ACC112 (cell line): ENCODE measurements around the gene MEGF11.

Experiments used
- H2AFZ ChIP-seq: fragments of 200-600 bp; sonication (generic); one replicate; pipeline ENCODE4 v1.6.0; 2017; ENCODE audit warnings: antibody characterized with exemption, low read length; ENCODE audit not compliant: unreplicated experiment
- H3K27ac ChIP-seq: fragments of 200-600 bp; sonication (generic); 2 replicates; pipeline ENCODE4 v1.5.1; 2014; ENCODE audit warnings: low read depth, mild to moderate bottlenecking, antibody characterized with exemption, low read length, moderate library complexity
- H3K27me3 ChIP-seq: fragments of 200-600 bp; sonication (generic); 2 replicates; pipeline ENCODE4 v1.6.1; 2014; ENCODE audit warnings: mild to moderate bottlenecking, antibody characterized with exemption, low read length, moderate library complexity, mixed read lengths; ENCODE audit not compliant: insufficient read depth
- H3K36me3 ChIP-seq: fragments of 200-600 bp; sonication (generic); 2 replicates; pipeline ENCODE4 v1.6.1; 2016; ENCODE audit warnings: mild to moderate bottlenecking, antibody characterized with exemption, low read length, moderate library complexity, mixed read lengths; ENCODE audit not compliant: insufficient read depth
- H3K4me1 ChIP-seq: fragments of 200-600 bp; sonication (generic); one replicate; pipeline ENCODE4 v1.6.1; 2016; ENCODE audit warnings: low read length, mixed read lengths; ENCODE audit not compliant: insufficient read depth, unreplicated experiment, control insufficient read depth
- H3K4me3 ChIP-seq: fragments of 200-600 bp; sonication (generic); 2 replicates; pipeline ENCODE4 v1.5.1; 2014; ENCODE audit warnings: mild to moderate bottlenecking, low read depth, low read length
- H3K79me2 ChIP-seq: fragments of 200-600 bp; sonication (generic); one replicate; pipeline ENCODE4 v1.6.0; 2016; ENCODE audit warnings: low read length; ENCODE audit not compliant: control insufficient read depth, unreplicated experiment, insufficient read depth

MEGF11 gene

DNA sequence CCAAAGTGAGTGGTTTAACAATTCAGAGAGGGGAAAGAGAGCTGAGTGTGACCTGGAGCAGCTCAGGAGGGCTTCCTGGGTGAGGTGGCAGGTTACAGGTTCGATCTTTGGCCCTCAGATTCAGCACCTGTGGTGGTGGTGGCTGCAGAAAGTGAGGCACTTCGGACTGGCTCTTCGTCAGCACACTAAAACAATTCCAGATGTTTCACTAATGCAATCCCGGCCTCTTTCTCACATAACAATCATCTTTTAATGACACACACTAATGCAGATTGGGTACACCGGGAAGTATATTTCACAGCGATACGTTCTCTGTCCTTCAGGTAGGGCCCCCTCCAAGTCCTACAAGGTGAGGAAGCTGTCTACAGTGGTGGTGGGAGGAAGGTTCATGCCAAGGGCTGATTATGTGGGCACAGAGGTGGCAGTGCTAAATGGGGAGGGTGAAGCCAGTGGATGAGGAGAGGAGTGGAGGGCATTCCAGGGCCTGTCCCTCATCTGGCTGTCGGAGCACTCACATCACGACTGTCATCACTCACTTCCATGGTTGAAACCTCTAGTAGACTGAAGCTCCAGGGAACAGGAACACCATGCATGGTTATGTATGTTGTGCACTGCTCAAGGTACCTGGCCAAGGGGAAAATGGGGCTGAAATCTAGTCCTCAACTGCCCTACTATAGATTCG is 213.2 kb downstream of the MEGF11 start:
- Histone ChIP-seq H3K79me2 (no peaks in the 10 kb centered on the region), H2AFZ (no peak overlapping the region), H3K36me3 (no peaks in the 10 kb centered on the region), H3K4me1 (no peaks in the 10 kb centered on the region), H3K27me3 (peaks cover 96% of the 10 kb centered on the region), H3K4me3 (no peak overlapping the region), H3K27ac (no peak overlapping the region)

DNA sequence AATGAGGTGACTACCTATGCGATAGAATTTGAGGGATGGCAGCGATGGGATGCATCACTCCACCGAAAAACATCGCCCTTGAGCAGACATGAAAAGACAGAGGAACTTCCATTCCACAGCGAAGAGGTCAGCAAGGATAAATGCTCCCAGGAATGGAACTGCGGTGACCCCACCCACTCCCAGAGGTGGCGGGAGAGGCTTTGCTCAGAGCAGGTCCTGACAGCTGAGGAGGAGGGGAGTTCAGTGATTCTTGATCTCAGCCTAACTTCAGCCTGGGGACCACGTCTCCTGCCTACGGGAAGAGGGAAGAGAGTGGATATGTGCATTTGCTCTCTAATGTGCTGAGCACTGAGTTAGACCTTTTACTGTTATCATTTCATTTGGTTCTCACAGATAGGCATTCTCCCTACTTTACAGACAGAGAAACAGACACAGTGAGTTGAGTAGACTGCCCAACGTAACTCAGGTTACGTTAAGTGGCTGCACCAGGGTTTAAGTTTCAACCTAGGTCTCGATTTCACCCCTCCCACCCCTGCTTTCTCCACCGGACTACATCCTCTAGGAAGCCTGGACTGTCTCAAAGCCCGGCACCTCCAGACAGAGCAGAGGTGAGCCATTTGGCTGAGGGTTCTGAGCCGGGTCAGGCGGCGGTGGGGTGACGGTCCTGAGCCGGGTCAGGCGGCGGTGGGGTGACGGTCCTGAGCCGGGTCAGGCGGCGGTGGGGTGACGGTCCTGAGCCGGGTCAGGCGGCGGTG is 214.3 kb downstream of the MEGF11 start:
- no peaks in the 10 kb centered on the region for H3K36me3 ChIP-seq
- no peaks in the 10 kb centered on the region for H3K79me2 ChIP-seq
- H3K27ac ChIP-seq = no peak overlapping the region
- H3K27me3 ChIP-seq = peaks cover 97% of the 10 kb centered on the region
- H3K4me1 ChIP-seq = no peaks in the 10 kb centered on the region
- no peak overlapping the region for H3K4me3 ChIP-seq
- H2AFZ ChIP-seq = no peak overlapping the region

DNA sequence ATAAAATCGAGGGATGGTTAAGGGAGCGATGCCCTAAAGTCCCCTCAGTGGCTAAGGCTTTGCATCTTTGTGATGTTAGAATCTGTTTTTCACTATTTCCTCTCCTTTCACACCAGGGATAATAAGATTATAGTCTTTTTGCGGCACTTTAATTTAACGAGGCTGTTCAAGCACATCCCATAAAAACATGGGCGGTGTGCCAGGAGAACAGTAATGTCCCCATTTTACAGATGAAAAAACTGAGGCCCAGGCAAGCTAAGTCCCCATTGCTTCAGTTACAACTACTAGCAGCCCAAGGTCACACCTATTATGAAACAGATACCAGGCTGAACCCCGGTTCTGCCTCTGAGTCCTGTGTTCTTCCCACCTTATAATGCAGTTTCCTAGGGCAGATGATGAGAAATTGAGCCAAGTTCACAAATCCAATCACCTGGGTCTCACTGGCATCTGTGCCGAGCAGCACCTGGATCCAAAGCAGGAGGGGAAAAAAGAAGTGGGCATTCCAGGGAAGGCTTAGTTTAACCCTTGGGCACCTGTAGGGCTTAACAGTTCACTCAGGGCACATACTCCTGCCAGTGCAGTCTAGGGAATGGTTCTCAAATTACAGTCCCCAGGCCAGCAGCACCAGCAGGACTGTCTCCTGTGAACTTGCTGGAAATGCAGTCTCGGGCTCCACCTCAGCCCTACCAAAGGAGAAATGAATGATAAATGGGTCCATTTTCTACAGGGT is 215.0 kb downstream of the MEGF11 start:
- H3K36me3 ChIP-seq = no peaks in the 10 kb centered on the region
- no peak overlapping the region for H3K27ac ChIP-seq
- no peak overlapping the region for H3K4me3 ChIP-seq
- peaks cover 93% of the 10 kb centered on the region for H3K27me3 ChIP-seq
- H2AFZ ChIP-seq = no peak overlapping the region
- H3K79me2 ChIP-seq = no peaks in the 10 kb centered on the region
- no peaks in the 10 kb centered on the region for H3K4me1 ChIP-seq

DNA sequence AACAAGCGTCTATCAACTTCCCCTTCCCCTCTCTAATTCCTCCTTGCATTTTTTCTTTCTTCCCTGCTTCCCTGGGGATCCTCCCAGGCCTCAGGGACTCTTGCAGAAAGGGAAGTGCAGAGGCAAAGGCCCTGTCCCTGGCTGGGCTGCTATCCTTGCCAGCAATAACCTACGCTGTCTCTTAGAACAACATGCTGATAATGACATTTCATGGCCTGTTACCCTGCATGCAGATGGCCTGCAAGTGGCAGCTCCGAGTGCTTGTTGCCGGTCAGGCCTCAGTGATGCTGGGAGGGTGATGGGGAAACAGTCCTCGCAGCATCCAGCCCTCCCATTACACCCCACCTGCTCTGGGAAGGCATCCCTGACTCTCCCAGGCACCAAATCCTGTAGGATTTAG is 216.7 kb downstream of the MEGF11 start:
- Histone ChIP-seq H2AFZ (no peak overlapping the region), H3K36me3 (no peaks in the 10 kb centered on the region), H3K4me3 (no peak overlapping the region), H3K27ac (no peak overlapping the region), H3K79me2 (no peaks in the 10 kb centered on the region), H3K27me3 (peaks cover 90% of the 10 kb centered on the region), H3K4me1 (no peaks in the 10 kb centered on the region)

DNA sequence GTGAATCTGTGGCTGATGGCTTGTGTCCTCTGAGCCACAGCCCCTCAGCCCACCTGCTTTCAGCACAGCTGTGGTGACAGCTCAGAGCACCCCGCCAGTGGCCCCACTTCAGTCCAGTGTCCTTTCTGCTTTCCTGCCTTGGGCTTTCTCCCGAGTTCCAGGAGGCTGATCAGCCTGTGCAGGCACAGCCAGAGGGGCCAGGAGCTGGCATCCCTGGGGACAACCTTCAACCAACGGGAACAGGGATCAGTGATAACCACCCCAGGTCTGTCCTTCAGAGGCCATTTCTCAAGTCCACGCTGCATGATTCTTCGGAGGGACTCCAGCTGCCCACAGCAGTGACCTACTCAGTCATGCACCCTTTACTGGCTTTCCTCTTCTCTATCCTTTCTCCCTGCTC is 217.6 kb downstream of the MEGF11 start:
- Histone ChIP-seq H3K79me2 (no peaks in the 10 kb centered on the region), H3K27ac (no peak overlapping the region), H3K27me3 (peaks cover 88% of the 10 kb centered on the region), H2AFZ (no peak overlapping the region), H3K36me3 (no peaks in the 10 kb centered on the region), H3K4me1 (no peaks in the 10 kb centered on the region), H3K4me3 (no peak overlapping the region)

DNA sequence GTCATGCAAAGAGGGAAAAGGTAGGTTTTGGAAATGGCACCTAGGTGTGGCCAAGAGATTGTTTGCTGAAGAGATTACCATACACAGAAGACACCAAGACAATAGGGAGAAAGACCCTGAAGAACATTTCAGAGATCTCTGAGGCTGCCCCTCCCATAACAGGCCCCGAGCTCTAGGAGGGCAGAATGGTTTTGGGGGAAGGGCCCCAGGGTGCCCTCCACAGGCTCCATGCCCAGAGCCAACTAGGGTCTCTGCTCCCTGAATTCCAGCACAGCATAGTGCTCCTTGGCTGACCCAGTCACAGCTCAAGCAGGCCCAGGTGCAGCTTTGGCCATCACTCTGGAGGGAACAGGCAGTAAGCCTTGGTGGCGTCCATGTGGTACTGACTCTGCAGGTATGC is 220.4 kb downstream of the MEGF11 start:
- Histone ChIP-seq H3K36me3 (no peaks in the 10 kb centered on the region), H3K4me1 (no peaks in the 10 kb centered on the region), H3K27ac (no peak overlapping the region), H3K27me3 (peaks cover 73% of the 10 kb centered on the region), H3K79me2 (no peaks in the 10 kb centered on the region), H3K4me3 (no peak overlapping the region), H2AFZ (no peak overlapping the region)

DNA sequence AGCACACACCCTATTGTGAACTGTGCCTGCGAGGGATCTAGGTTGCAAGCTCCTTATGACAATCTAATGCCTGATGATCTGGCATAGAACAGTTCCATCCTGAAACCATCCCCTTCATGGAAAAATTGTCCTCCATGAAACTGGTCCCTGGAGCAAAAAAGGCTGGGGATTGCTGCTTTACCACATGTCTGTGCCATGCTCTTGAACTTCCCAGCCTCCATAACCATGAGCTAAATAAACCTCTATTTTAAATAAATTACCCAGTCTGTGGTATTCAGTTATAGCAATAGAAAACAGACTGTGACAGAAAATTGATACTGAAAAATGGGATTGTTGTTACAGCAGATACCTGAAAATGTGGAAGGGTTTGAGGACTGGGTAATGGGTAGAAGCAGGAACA is 221.5 kb downstream of the MEGF11 start:
- Histone ChIP-seq H3K79me2 (no peaks in the 10 kb centered on the region), H3K4me3 (no peak overlapping the region), H3K4me1 (peaks cover 8% of the 10 kb centered on the region), H2AFZ (no peak overlapping the region), H3K27me3 (peaks cover 62% of the 10 kb centered on the region), H3K36me3 (no peaks in the 10 kb centered on the region), H3K27ac (no peak overlapping the region)

DNA sequence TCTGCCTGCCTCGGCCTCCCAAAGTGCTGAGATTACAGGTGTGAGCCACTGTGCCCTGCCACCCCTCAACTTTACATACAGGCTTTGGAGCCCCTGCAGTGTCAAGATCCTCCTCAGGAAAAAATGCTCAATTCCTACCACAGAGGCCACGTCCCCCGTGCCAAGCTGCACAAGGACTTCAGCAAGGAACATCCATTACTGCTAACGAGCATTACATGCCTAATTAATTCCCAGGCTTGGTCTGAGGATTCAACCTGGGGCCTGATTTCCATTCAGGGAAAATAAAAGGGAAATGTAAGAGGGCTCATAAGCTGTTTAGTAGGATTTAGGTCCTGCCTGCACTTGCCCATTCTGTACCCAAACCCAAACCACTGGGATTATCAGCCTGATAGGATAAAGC is 222.9 kb downstream of the MEGF11 start:
- Histone ChIP-seq H3K79me2 (no peaks in the 10 kb centered on the region), H3K4me1 (peaks cover 10% of the 10 kb centered on the region), H2AFZ (no peak overlapping the region), H3K27ac (no peak overlapping the region), H3K36me3 (no peaks in the 10 kb centered on the region), H3K27me3 (peaks cover 48% of the 10 kb centered on the region), H3K4me3 (no peak overlapping the region)

DNA sequence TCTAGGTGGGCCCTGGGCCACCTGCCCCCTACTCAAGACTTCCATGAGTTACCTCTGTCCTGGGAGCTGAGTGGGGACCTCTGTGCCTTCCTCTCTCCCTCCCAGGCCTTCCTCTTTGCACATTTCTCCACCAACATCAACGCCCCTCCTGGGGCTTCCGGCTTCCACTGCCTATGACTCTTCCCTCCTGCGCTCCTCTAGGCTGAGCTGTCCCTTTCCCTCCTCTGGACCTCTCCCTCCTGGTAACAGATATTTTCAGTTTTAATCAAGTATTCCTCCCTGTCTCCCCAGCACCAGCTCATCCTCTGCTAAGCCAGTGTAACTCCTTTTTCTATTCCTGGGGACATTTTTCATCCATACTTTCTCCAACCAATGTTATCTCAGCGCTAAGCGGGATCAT is 223.9 kb downstream of the MEGF11 start:
- Histone ChIP-seq H3K79me2 (no peaks in the 10 kb centered on the region), H3K27me3 (peaks cover 39% of the 10 kb centered on the region), H3K4me3 (no peak overlapping the region), H3K27ac (no peak overlapping the region), H3K4me1 (peaks cover 20% of the 10 kb centered on the region), H2AFZ (no peak overlapping the region), H3K36me3 (no peaks in the 10 kb centered on the region)

DNA sequence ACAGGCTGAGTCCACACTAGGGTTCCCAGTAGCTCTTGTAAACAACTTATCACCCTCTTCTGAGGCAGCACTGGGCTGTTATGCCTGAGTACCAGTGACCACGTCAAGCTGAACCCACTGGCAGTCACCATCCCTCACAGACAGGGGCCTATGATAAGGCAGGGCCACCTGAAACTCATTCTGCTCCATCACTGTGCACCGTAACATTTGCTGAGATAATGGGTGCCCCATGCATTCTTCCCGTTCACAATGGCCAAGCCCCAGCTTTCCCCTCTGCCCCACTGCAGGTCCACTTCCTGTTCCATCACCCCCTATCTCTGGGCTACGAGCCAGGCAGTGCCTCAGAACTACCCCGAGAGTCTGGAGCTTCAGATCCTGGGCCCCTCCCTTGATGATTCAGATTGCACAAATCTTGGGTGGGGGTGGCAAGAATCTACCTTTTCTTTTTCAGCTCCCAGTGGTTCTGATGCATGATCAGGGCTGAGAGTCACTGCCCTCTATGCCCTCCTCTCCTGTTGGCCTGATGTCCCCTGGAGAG is 226.2 kb downstream of the MEGF11 start:
- peaks cover 33% of the 10 kb centered on the region for H3K27me3 ChIP-seq
- no peak overlapping the region for H3K27ac ChIP-seq
- H3K4me3 ChIP-seq = no peak overlapping the region
- H3K79me2 ChIP-seq = no peaks in the 10 kb centered on the region
- no peaks in the 10 kb centered on the region for H3K36me3 ChIP-seq
- H2AFZ ChIP-seq = no peak overlapping the region
- H3K4me1 ChIP-seq = peaks cover 21% of the 10 kb centered on the region
